Right atrium auricular region (tissue), 2 donors: Measurements from ENCODE around the gene CLEC2A. TPM values are rescaled to one million over a fixed set of nuclear protein-coding genes. Genes with fewer than 3 reads are reported as not detected.

Source experiments
- DNase-seq: peaks from one replicate; pipeline ENCODE4 v3.0.0-alpha.2; 2019; ENCODE audit warnings: low spot score
- H3K27ac ChIP-seq, 2 donors: fragments of 200-600 bp; sonication (generic); 1 replicate in 1 of 2; 2 replicates in 1 of 2; pipeline ENCODE4 v1.5.1; 2016 to 2019
- H3K27me3 ChIP-seq, 2 donors: fragments of 200-600 bp; sonication (generic); one replicate each; pipeline versions ENCODE4 v1.5.1 to v1.6.0; 2017 to 2019
- H3K36me3 ChIP-seq: fragments of 200-600 bp; sonication (generic); one replicate; pipeline ENCODE4 v1.5.1; 2016
- H3K4me1 ChIP-seq, 2 donors: fragments of 200-600 bp; sonication (generic); one replicate each; pipeline versions ENCODE4 v1.5.1 to v1.6.0; 2017 to 2019
- H3K4me3 ChIP-seq, 2 donors: fragments of 200-600 bp; sonication (generic); 1 replicate in 1 of 2; 2 replicates in 1 of 2; pipeline ENCODE4 v1.5.1; 2017 to 2019; ENCODE audit warnings: mild to moderate bottlenecking in 1 of 2, moderate library complexity in 1 of 2
- H3K9me3 ChIP-seq, 2 donors: fragments of 200-600 bp; sonication (generic); one replicate each; pipeline ENCODE4 v1.5.1; 2019
- CTCF ChIP-seq, 2 donors: fragments of 200-600 bp; sonication (generic); IDR thresholded peaks; one replicate each; pipeline ENCODE4 v1.5.1; 2019; ENCODE audit warnings: antibody characterized with exemption in 2 of 2
- total RNA-seq, 2 donors: library from RNA; depleted of rRNA; stranded (reverse); fragments of >200 nt; gene quantifications; one replicate each; pipeline ENCODE4 v1.1.0, GENCODE V29; 2016

CLEC2A gene
- total RNA-seq, 2 donors from 2014 or later = not detected

- no peaks in the 10 kb centered on the region for H3K4me1 ChIP-seq
- TF ChIP-seq CTCF (IDR thresholded peaks at IDR 0.05) = no peak
- no peak overlapping the region for H3K4me3 ChIP-seq
- no peak overlapping the region for H3K27ac ChIP-seq
- H3K9me3 ChIP-seq = no peaks in the 10 kb centered on the region
- DNase-seq = no peak
- H3K36me3 ChIP-seq = no peaks in the 10 kb centered on the region
- H3K27me3 ChIP-seq = no peaks in the 10 kb centered on the region
These were observed 3.6 kb downstream of the CLEC2A start for GRCh38 chr12:9928607-9929006.

- no peaks in the 10 kb centered on the region for H3K27me3 ChIP-seq
- no peak for DNase-seq
- no peaks in the 10 kb centered on the region for H3K4me1 ChIP-seq
- no peak for TF ChIP-seq CTCF (IDR thresholded peaks at IDR 0.05)
- H3K4me3 ChIP-seq = no peak overlapping the region
- no peaks in the 10 kb centered on the region for H3K9me3 ChIP-seq
- no peaks in the 10 kb centered on the region for H3K36me3 ChIP-seq
- H3K27ac ChIP-seq = no peak overlapping the region
These were observed 5.3 kb downstream of the CLEC2A start for GRCh38 chr12:9926876-9927275.

- Histone ChIP-seq H3K4me3 (no peak overlapping the region), H3K27ac (no peak overlapping the region), H3K27me3 (no peaks in the 10 kb centered on the region), H3K36me3 (no peaks in the 10 kb centered on the region), H3K4me1 (no peaks in the 10 kb centered on the region), H3K9me3 (no peaks in the 10 kb centered on the region)
- TF ChIP-seq CTCF (IDR thresholded peaks at IDR 0.05) = peak; percentile 26 to 63
- DNase-seq = no peak
These were observed 6.3 kb downstream of the CLEC2A start for GRCh38 chr12:9925705-9926393.

- Histone ChIP-seq H3K9me3 (no peaks in the 10 kb centered on the region), H3K36me3 (no peaks in the 10 kb centered on the region), H3K27me3 (no peaks in the 10 kb centered on the region), H3K4me3 (no peak overlapping the region), H3K4me1 (no peaks in the 10 kb centered on the region), H3K27ac (no peak overlapping the region)
- DNase-seq = no peak
- TF ChIP-seq CTCF (IDR thresholded peaks at IDR 0.05) = no peak
These were observed 9.7 kb downstream of the CLEC2A start for GRCh38 chr12:9922429-9922828.

GRCh38 chr12:9920451-9920850, 11.7 kb downstream of the CLEC2A start:
- Histone ChIP-seq H3K36me3 (no peaks in the 10 kb centered on the region), H3K27ac (no peak overlapping the region), H3K27me3 (no peaks in the 10 kb centered on the region), H3K4me3 (no peak overlapping the region), H3K4me1 (no peaks in the 10 kb centered on the region), H3K9me3 (no peaks in the 10 kb centered on the region)
- TF ChIP-seq CTCF (IDR thresholded peaks at IDR 0.05) = no peak
- no peak for DNase-seq

- H3K4me1 ChIP-seq = no peaks in the 10 kb centered on the region
- no peak overlapping the region for H3K27ac ChIP-seq
- DNase-seq = no peak
- no peak for TF ChIP-seq CTCF (IDR thresholded peaks at IDR 0.05)
- no peak overlapping the region for H3K4me3 ChIP-seq
- no peaks in the 10 kb centered on the region for H3K9me3 ChIP-seq
- H3K27me3 ChIP-seq = no peaks in the 10 kb centered on the region
- H3K36me3 ChIP-seq = no peaks in the 10 kb centered on the region
These were observed 12.7 kb downstream of the CLEC2A start for GRCh38 chr12:9919443-9919842.
